CMK (cell line): ENCODE measurements around the gene BPIFA3.

Experiments
- DNase-seq: peaks from one replicate; pipeline ENCODE4 v3.0.0-alpha.2; 2010; ENCODE audit warnings: low read depth

The BPIFA3 gene

DNA sequence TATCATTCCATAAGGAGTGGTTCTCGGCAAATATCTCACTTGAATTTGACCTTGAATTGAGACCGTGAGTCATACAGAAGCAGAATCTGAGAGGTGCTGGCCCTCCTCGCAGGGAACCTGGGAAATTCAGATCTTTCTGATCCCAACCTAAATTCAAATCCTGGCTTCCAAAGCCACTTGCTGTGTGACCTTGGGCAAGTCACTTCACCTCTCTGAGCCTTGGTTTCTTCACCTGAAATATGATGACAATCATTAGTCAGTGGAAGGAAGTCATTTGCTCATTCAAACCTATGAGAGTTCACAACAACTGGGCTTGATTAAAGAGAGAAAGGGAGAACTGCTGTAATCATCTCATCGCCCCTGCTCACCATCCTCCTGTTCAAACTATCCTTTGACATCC lies 7.2 kb downstream of the BPIFA3 start:
- no peak for DNase-seq

DNA sequence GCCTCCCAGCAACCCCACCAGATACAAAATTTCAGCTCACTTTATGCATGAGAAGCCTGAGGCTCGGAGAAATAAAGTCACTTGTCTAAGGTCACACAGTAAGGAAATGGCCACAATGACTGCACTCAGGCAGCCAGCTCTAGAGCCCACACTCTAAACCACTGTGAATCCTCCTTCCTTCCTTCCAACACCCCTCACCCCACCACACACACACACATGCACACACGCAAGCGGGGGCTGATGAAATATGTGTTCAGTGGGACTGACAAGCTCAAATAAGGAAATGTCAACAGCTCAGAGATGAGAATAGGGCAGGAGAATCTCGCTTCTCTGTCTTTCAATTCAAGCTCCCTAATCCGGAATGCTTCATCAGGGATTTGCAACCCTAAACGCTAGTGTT lies 12.7 kb downstream of the BPIFA3 start:
- DNase-seq = no peak

DNA sequence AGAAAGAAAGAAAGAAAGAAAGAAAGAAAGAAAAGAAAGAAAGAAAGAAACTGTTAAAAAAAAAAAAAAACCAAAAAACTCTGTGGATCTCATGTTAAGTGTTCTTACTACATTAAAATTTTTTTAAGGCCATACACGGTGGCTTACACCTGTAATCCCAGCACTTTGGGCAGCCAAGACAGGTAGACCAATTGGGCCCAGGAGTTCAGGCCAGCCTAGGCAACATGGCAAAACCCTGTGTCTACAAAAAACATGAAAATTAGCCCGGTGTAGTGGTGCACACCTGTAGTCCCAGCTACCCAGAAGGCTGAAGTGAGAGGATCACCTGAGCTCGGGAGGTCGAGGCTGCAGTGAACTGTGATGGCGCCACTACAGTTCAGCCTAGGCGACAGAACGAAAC lies 14.1 kb downstream of the BPIFA3 start:
- no peak for DNase-seq

DNA sequence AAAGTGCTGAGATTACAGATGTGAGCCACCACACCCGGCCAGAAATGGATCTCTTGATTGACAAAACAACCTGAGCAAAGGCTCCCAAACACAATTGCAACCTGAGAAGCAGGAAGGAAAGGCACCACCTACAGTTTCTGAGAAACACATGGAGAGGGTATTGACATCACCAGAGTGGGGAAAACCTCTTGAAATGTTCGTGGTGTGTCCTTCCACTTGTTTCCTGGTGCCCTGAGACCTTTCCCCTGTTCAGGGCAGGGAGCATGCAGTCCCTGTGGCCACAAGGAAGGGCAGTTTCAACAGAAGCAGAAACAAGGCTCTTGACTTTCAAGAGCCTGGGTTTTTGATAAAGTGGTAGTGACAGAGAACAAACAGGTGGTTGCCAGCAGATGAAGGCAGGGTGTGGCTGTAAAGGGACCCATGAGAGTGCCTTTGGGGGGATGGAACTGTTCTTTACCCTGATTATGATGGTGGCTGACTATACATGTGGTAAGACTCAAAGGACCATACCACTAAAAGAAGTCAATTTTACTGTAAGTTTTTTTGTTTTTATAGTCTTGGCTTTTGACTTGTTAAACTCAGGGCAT lies 15.4 kb downstream of the BPIFA3 start:
- no peak for DNase-seq

DNA sequence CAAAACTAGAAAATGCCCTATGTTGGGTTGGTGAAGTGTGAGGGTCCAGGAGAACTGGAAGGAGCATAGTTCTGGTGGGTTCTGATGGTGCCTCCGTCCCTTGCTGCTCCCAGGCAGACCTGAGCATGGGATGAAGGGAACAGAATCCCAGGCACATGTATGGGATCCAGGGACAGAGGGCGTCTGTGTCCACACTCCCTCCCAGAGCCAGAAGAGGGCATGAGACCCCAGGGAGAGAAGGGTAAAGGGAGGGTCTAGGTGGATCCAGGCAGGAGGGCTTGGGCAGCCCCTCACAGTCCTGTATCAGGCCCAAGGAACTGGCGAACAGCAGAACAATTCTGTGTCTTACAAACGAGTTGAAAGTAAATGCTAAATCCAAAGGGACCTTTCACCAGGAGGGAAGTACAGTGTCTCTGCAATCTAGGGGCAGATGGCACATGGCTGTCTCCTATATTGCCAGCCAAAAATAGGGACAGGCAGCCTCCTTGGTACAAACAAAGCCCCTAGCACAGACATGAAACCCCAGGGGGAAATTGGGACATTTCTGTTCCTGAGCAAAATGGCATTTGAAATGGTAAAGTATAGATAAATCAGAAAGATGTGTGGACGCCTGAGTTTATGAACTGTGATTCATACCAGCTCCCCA lies 16.1 kb downstream of the BPIFA3 start:
- no peak for DNase-seq

DNA sequence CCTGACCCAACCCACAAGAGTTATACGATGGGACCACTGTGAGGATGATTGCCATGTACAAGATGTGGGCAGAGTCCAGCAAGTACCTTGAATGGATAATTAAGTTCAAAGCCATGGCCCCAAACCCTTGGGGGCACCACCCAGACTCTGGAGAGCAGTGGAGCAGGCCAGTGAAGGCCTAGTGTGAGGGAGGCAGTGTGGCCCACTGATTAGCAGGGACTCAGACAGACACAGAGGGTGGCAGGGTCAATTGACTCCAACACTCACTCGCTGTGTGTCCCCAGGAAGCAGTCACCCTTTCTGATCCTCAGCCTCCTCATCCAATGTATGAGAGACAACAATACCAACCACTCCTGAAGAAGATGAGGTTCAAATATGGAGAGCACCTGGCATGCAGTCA lies 16.9 kb downstream of the BPIFA3 start:
- no peak for DNase-seq

DNA sequence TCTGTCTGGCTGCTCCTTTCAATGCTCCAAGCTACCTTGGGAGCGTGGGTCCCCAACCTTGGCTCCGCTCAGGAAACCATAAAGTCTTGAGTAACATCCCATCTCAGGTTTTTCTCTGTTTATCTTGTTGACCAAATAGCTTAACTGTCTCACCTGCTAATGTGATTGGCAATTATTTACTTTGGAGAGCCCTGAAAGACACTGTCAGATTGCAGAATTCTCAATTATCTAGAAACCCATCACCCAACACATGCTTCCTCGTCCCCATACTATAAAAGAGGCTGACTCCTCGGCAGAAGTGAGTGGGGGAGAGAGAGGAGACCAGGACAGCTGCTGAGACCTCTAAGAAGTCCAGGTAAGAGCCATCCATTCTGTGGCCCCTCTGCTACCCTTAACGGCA lies 18.5 kb downstream of the BPIFA3 start, which contains the start of gene BPIFA1:
Gene BPIFA1 (plus strand): TSS at position 301 of the 400 bp plus-strand sequence. CDS start 1,716 bp downstream, outside the sequence.
- DNase-seq = no peak

DNA sequence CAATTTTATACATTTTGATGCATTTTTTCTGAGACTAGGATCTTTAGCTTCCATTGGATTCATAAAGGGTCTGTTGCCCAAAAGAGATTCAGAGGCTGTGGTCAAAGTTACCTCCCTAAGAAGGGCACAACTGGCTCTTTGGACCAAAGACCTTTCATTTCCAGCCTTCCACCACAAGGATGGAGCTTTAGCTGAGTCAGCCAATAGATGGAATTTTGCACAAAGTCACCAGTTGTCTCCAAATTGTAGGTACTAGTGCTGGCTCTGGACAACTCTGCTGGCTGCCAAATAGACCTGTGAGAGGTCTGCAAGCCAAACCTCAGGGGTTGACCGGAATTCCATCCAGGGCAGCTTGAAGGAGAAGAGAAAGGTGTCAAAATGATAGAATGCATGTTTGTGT lies 19.2 kb downstream of the BPIFA3 start:
- DNase-seq = no peak

DNA sequence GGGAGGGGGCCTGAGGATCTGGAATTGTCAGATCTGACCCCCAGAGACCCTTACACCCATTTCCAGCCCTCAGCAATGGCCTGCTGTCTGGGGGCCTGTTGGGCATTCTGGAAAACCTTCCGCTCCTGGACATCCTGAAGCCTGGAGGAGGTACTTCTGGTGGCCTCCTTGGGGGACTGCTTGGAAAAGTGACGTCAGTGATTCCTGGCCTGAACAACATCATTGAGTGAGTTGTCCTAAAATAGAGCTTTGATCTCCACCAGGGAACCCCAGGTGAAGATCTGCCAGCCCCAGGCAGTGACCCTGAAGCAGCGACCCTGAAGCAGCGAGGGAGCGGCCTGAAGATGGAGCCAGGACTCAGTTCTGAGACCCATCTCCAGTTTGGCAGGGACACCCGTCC lies 20.8 kb downstream of the BPIFA3 start:
- DNase-seq = no peak

DNA sequence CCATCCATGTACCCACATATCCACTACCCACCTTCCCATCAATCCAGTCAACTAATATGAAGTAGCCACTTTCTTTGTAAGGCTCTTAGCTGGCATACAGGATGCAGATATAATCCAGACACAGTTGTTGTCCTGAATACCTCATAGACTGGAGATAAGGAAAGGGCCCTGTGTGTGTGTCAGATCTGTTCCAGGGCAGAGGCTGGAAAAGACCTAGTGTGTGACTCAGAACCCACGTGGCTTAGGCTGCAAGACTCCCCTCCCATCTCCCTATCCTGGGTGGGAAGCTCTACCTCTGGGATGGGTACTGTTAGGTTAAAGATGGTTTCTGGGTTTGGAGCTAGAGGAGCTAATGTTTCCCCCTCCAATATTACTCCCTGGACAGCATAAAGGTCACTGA lies 22.3 kb downstream of the BPIFA3 start:
- no peak for DNase-seq

DNA sequence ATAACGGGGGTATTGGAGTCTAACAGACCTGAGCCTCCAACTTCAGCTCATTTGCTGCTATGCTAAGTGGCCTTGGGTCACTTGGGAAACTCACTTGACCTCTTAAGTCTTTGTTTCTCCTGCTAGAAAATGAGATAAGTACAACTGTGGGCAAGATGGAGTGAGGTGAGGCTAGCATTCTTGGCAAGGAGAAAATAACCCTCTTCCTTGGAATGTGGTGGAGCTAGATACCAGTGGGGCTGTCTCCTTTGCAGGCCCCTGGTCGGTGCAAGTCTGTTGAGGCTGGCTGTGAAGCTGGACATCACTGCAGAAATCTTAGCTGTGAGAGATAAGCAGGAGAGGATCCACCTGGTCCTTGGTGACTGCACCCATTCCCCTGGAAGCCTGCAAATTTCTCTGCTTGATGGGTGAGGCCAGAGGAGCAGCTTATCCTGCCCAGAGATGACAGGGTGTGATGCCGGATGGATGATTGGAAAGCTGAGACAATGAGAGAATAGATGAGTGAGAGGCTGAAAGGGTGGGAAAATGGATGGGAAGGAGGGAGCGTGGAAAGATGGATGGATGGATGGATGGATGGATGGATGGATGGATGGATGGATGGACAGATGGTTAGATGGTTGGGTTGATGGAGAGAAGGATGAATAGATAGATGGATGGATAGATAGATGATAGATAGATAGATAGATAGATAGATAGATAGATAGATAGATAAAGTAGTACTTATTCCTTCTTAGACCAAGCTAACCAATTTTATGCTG lies 23.0 kb downstream of the BPIFA3 start:
- no peak for DNase-seq

DNA sequence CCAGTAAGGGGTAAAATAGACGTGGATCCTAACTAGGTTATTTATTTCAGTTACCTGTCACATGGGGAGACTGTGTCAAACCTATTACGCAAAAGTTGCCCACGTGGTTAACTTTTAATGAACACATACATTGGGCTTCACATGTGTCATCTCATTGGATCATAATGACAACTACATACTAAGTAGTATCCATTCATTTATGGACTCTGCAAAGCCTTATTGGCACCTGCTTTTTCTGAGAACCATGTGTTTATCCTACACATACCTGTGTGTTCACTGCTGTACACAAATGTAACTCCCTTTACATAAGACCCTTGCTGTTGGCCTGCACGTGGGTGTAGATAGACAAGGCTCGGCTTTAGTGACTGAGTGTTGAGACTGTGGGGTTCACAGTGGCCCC lies 23.8 kb downstream of the BPIFA3 start:
- no peak for DNase-seq

DNA sequence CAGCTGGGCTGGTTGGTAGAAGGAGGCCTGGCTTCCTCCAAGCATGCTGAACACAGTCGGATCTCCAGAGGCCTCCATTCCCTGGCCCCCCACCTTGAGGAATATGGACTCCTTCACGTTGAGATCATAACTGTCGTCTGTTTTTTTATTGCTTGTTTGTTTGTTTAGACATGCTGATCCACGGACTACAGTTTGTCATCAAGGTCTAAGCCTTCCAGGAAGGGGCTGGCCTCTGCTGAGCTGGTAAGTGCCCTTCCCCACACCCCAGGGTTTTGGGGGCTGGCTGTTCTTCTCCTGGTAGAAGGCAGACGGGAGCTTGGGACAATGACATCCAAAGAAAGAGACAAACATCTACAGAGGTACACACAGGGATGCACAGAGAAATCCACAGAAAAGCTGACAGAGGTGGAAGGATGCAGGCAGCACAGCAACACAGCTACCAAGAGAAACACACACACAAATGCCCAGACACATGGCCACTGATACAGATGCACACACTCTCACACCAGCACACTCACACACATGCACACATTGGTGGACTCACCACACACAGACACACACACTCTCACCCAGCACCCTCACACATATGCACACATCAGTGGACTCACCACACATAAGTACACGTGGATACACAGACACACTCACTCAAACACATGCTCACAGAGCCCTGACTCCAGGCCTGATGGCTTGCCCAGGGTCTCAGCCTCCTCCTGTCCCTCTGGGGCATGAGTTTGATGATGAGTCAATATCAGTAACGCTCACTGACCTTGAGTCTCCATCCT lies 25.4 kb downstream of the BPIFA3 start:
- DNase-seq = no peak

DNA sequence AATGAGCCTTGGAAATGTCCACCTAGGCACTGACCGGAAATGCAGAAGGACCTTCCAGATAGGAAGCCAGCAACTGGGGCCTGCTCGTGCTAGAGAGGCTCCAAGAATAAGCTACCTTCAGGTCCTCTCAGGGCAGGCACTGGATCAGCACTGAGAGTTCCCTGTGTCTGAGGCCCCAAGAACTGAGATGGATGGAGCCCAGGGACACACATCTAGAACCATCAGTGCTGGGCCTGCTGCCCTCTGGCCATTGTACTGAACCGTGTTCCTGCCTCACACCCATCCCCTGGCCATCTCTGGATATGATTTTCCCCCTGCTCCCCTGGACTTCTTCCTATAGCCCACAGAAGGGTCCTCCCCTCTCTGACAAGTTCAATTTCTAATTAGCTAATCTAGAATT lies 28.9 kb downstream of the BPIFA3 start:
- no peak for DNase-seq

DNA sequence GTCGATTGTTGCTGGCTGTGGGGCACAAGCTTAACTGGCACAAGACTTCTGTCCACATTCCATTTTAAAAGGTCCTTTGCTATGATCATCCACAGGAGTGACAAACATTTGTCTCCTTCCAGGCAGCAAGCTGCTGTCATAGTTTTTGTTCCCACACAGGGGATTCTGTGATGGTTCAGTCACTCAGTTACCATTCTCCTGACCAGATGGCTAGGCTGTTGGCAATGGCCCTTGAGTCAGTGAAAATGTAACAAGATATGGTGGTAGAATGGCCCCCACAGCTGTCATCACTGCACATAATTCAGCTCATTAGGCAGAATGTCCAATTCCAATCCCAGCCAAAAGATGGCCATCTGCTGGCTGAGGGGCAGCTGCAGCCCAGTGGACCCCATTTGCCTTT lies 32.3 kb downstream of the BPIFA3 start:
- DNase-seq = no peak

DNA sequence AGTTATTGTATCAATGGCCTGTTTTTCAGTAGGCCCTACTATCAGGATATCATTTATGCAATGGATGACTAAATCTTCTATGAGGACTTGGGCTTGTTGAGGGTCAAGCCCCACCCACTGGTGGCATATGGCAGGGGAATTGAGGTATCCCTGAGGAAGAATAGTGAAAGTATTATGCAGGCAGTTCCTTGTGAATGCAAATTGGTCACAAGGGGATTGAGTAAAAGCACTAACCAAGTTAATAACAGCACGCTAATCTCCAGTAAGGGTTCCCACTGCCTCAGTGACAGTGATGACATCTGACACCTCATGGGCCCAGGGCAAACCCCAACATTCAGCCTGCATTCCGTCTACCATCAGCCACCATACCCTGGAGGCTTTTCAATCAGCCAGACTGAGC lies 33.5 kb downstream of the BPIFA3 start:
- DNase-seq = no peak

DNA sequence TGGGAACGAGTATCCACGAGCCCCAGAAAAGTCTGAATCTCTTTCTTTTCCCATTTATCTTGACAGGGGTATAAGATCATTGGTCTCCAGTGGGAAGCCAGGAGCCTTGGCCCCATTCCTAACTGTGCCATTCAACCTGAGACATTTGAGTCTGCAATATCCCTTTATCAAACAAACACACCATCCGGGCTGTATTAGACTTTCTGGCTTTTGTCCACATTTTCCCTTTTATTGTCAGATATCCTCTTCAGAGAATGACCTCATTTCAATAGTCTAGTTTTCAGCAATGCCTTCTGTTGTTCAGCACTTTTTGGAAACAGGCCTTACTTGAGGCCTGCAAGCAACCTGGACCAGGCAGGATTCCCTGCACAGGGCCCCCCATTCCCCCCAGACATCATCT lies 34.3 kb downstream of the BPIFA3 start:
- DNase-seq = no peak

DNA sequence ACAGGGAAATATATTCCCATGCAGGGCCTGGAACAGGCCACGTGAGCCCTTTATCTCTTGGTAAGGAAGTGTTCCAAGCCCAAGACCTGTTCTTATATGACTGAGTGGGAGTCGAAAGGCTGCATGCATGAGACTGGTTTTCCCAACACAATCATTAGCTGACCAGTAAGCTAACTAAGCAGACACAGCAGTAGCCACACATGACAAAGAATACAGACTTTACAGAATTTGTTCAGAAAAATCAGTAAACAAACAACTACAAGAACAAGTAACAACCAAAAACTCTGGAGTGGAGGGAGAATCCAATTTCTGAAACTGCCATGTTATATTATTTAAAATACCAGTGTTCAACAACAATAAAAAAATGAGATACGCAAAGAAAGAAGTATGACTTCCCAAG lies 35.3 kb downstream of the BPIFA3 start:
- DNase-seq = no peak

DNA sequence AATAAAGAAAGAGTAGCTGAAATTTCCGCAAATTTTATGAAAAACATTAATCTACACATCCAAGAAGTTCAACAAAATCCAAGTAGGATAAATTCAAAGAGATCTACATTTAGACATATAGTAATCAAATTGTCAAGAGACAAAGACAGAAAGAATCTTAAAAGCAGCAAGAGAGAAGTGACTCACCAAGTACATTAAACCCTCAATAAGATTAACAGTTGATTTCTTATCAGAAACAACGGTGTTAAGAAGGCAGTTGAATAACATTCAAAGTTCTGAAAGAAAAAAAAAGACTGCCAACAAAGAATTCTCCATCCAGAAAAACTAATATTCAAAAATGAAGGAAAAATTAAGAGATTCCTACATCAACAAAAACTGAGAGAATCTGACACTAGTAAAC lies 37.9 kb downstream of the BPIFA3 start:
- no peak for DNase-seq

DNA sequence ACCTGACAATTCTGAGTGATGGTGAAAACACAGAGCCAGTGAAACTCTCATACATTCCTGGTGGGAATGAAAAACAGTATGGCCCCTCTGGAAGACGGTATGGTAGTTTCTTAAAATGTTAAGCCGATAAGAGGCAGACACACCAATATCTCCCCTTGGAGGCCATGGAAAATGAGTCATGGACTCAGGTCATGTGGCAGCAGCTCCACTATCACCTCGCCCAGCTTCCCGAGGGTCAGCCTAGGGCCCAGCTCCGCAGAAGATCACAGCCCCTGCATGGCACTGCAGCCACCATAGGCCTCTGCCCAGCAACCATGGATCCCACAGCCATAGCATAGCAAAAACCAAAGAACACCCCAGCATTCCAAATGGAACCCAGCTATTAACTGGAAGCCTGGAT lies 40.1 kb downstream of the BPIFA3 start:
- no peak for DNase-seq

DNA sequence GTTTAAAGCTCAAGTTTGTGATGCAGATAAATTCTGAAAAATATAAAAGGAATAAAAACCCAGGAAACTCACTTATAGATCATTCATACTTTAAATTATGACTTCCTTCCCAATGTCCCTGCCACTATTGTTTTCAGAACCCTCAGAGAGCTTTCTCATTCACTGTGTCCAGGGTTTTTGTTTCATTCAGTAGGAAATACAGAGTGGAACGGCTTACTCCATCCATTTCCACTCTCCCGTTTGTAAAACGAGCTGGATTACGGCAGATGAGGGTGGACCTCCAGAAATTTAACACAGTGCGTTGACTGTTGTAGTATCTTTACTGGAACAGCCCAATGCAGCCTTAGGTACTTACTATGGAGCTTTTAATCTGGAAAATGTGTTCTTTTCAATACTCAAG lies 42.2 kb downstream of the BPIFA3 start:
- DNase-seq = no peak

DNA sequence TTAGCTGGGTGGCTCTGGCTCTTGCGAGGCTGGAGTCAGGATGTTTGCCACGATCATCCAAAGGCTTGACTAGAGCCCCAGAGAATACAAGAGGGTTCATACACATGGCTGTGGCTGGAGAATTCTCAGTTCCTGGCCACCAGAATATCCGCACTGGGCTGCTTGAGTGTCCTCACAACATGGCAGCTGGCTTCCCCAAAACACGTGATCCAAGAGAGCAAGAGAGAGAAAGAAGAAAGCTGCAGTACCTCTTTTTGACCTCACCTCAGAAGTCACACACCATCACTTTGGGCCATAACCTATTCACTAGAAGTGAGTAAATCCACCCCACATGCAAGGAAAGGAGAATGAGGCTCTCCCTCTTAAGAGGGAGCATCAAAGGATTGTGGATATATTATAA lies 44.3 kb downstream of the BPIFA3 start:
- no peak for DNase-seq

DNA sequence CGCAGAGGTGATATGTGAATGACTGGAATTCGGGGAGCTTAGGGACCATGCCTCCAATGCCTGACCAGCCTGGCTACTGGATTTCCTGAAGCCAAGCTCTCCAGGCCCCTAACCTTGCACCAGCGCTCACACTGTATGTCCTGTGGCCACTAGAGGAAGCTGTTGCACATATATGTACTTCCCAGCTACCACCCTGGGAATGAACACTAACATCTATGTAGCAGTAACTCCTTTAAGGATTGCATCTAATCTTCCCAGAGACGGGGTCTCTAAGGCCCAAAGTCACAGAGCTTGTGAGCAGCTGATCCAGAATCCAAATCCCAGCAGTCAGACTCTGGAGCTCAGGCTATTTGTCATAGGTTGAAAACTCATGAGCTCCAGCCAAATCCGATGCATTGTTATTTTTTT lies 45.5 kb downstream of the BPIFA3 start:
- peak; percentile 12 for DNase-seq
